ENCODE measurements around the gene LMBR1L. TPM values are rescaled to one million over a fixed set of nuclear protein-coding genes. Genes with fewer than 3 reads are reported as not detected.

Gene LMBR1L
- total and polyA plus RNA-seq, 2 of the 13 experiments (the other 11 are each of a cell fraction or from before 2014, with no cell fraction given) = 12.2 to 65.9 TPM

DNA sequence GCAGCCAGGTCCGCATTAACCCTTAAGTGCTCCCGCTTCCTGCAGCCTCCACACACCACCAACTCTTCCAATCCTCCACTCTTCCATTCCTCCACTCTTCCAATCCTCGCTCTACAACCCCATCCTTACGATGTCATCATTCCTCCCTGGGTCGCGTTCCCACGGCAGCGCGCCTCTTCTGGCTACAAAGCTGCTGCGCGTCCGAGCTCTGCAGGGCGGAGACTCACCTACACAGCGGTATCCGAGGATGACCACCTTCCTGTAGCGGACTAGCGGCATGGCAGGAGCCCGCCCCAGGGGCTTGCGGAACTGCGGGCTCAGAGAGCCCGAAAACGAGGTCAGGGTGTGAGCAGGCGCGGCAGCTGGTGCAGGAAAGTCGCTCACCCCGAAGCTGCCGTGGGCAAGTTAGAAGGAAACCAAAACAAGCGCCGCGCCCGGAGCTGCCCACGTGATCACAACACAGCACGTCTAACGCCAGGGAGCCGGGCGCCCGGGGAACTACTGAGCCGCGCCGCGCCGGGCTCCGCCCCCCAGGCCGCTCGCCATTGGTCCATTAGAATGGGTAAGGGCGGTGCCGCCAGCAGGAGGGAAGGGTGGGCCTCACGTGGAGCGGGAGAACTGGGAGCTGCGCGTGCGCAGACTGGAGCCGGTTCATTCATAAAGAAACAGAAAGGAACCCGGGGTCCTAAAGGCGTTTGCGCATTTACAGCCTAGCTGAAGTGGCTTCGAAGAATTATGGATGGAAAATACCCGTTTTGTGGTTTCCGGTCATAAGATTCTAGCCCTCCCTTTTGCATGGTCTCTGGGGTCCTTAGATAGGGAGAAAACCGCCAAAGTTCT lies 40.9 kb downstream of the LMBR1L start, which contains the start of gene RHEBL1 (continued):
- TF ChIP-seq BCLAF1 (IDR thresholded peaks at IDR 0.05) (no peak), ZNF484 (CRISPR knock-in tag; IDR thresholded peaks at IDR 0.05; ENCODE audit: borderline replicate concordance, low read depth) (no peak), DDIT3 (CRISPR knock-in tag; IDR thresholded peaks at IDR 0.05) (no peak), ZNF383 (CRISPR knock-in tag; IDR thresholded peaks at IDR 0.05; ENCODE audit: borderline replicate concordance) (no peak), SCMH1 (CRISPR knock-in tag; IDR thresholded peaks at IDR 0.05; ENCODE audit: borderline replicate concordance) (no peak), NFE2 (CRISPR knock-in tag; IDR thresholded peaks at IDR 0.05) (no peak), TMF1 (CRISPR knock-in tag; IDR thresholded peaks at IDR 0.05; ENCODE audit: low read depth) (no peak), PAF1 (CRISPR knock-in tag; IDR thresholded peaks at IDR 0.05) (no peak), E2F5 (CRISPR knock-in tag; conservative IDR thresholded peaks at IDR 0.05) (peak; percentile 66), TCF12 (IDR thresholded peaks at IDR 0.05) (no peak), TCF12 (CRISPR knock-in tag; IDR thresholded peaks at IDR 0.05) (no peak), ATRX (CRISPR knock-in tag; IDR thresholded peaks at IDR 0.05; ENCODE audit: borderline replicate concordance) (no peak), ZNF747 (CRISPR knock-in tag; IDR thresholded peaks at IDR 0.05; ENCODE audit: borderline replicate concordance) (no peak), ZFX (CRISPR knock-in tag; IDR thresholded peaks at IDR 0.05; ENCODE audit: low read depth) (no peak; the same call in 1 of the 2 replicates), KDM5A (IDR thresholded peaks at IDR 0.05; ENCODE audit: borderline replicate concordance, low read length) (peak; percentile 86), CAMTA2 (CRISPR knock-in tag; IDR thresholded peaks at IDR 0.05; ENCODE audit: borderline replicate concordance) (no peak), TBX3 (IDR thresholded peaks at IDR 0.05; ENCODE audit: borderline replicate concordance) (no peak), RNF2 (conservative IDR thresholded peaks at IDR 0.05; ENCODE audit: low read depth) (no peak; the same call in none of the 2 replicates), ZNF446 (CRISPR knock-in tag; IDR thresholded peaks at IDR 0.05) (no peak), LBX2 (CRISPR knock-in tag; IDR thresholded peaks at IDR 0.05; ENCODE audit: borderline replicate concordance) (no peak), ZNF891 (CRISPR knock-in tag; IDR thresholded peaks at IDR 0.05) (peak; percentile 95; the same call in 1 of the 2 replicates), BORCS8-MEF2B (CRISPR knock-in tag; IDR thresholded peaks at IDR 0.05) (peak; percentile 42; the same call in 1 of the 2 replicates), NCOA1 (CRISPR knock-in tag; IDR thresholded peaks at IDR 0.05) (no peak)
- TF ChIP-seq, protein P1, sequence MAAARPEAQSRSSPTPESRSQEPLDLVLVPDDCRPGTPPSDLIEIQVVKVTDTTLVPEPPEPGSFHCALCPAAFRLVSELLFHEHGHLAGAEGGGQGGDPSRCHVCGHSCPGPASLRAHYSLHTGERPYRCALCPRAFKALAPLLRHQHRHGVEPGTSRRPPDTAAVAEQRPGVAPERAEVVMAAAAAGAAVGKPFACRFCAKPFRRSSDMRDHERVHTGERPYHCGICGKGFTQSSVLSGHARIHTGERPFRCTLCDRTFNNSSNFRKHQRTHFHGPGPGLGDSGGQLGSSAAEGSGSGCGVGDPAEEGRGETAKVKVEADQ (CRISPR knock-in tag; IDR thresholded peaks at IDR 0.05; ENCODE audit: borderline replicate concordance) = no peak
